Right cardiac atrium (tissue), 5 donors: ENCODE data around the gene METTL4. TPM values are rescaled to one million over a fixed set of nuclear protein-coding genes. Genes with fewer than 3 reads are reported as not detected.
"Not testable (repeated sequence)": the region's sequence is repeated elsewhere in the genome, so short reads cannot be mapped to it uniquely, and the experiment has no call there.

Experiments
- ATAC-seq, 2 donors: fragments of 200-7000 bp; cut with Tn5 transposase; one replicate each; pipeline versions ENCODE4 v1.8.0 to v1.9.1; 2020; ENCODE audit warnings: moderate library complexity in 2 of 2, mild to moderate bottlenecking in 1 of 2
- DNase-seq, 3 donors: peaks; one replicate each; pipeline ENCODE4 v3.0.0-alpha.2; 2020
- H3K27ac ChIP-seq: one replicate; pipeline ENCODE4 v1.5.1; 2013; ENCODE audit warnings: mild to moderate bottlenecking, low read length, control low read depth, moderate library complexity
- H3K27me3 ChIP-seq: one replicate; pipeline ENCODE4 v1.6.1; 2013; ENCODE audit not compliant: control insufficient read depth, insufficient read depth
- H3K4me1 ChIP-seq: one replicate; pipeline ENCODE4 v1.6.1; 2013; ENCODE audit warnings: low read length; ENCODE audit not compliant: control insufficient read depth, insufficient read depth
- H3K4me3 ChIP-seq: one replicate; pipeline ENCODE4 v1.5.1; 2013; ENCODE audit warnings: low read length, control low read depth
- H3K9me3 ChIP-seq: one replicate; pipeline ENCODE4 v1.6.1; 2013; ENCODE audit warnings: low read length; ENCODE audit not compliant: control insufficient read depth
- WGBS: extraction: QIAGEN DNeasy Blood & Tissue Kit; methylation state at CpG from one replicate; pipeline ENCODE4 v1.1.7; 2013; 5-methylcytosine and 5-hydroxymethylcytosine counted together
- intact Hi-C, 4 donors: fragments of 100-400 bp; cut with DNase I; formaldehyde crosslinking; loops; one replicate each; pipeline versions ENCODE4 v1.11.0 to v1.14.0; 2022 to 2023
- polyA plus RNA-seq: library from polyadenylated mRNA; stranded (reverse); fragments of 200-250 nt; gene quantifications from one replicate; pipeline ENCODE4 v1.2.3, GENCODE V29; 2013
- total RNA-seq, 4 donors: library from RNA; stranded (reverse); fragmentation: NEBNext Ultra II Directional; extraction: Animal tissue kit (Norgen Biotek cat#: 25700); gene quantifications; one replicate each; pipeline ENCODE4 v1.2.1, GENCODE V29; 2021
- donor health status: healthy with polysubstance abuse.
- donor health status: DM: no; HTN: yes; CAD: no.
- donor health status: DM: no; HTN: no; CAD: no.
- donor health status: DM: no; HTN: yes; CAD: no; lungs with severe emphysema.
- donor health status: DM: yes; HTN: yes; CAD: no.

The METTL4 gene
- total and polyA plus RNA-seq, 5 donors: 5.8 to 10.8 (median 7.9) TPM

GRCh38 chr18:2538844-2539243, 32.5 kb downstream of the METTL4 start:
- H3K27me3 ChIP-seq: no peaks in the 10 kb centered on the region
- DNase-seq: no peak
- 47% methylated on average over 1 of the region's 1 CpG for WGBS
- ATAC-seq: no peak
- H3K4me1 ChIP-seq: no peaks in the 10 kb centered on the region
- H3K4me3 ChIP-seq: no peak overlapping the region
- intact Hi-C loops: no loop called here
- no peaks in the 10 kb centered on the region for H3K9me3 ChIP-seq
- H3K27ac ChIP-seq: no peak overlapping the region

- intact Hi-C loops: no loop called here
- no peaks in the 10 kb centered on the region for H3K27me3 ChIP-seq
Observed at GRCh38 chr18:2538236-2538635, 33.1 kb downstream of the METTL4 start.

GRCh38 chr18:2537296-2537695, 34.0 kb downstream of the METTL4 start:
- ATAC-seq (no peak), DNase-seq (no peak)
- intact Hi-C loops: no loop called here
- no peaks in the 10 kb centered on the region for H3K27me3 ChIP-seq
- H3K4me3 ChIP-seq: no peak overlapping the region
- no peaks in the 10 kb centered on the region for H3K9me3 ChIP-seq
- H3K27ac ChIP-seq: no peak overlapping the region
- WGBS: 52% methylated on average over 3 of the region's 3 CpGs
- H3K4me1 ChIP-seq: no peaks in the 10 kb centered on the region

More at GRCh38 chr18:2538236-2538635, 33.1 kb downstream of the METTL4 start:
- H3K4me3 ChIP-seq: no peak overlapping the region
- H3K4me1 ChIP-seq: no peaks in the 10 kb centered on the region
- no peaks in the 10 kb centered on the region for H3K9me3 ChIP-seq
- WGBS: 72% methylated on average over 1 of the region's 1 CpG
- no peak for ATAC-seq
- no peak overlapping the region for H3K27ac ChIP-seq
- no peak for DNase-seq

- ATAC-seq (peak in 1 of 2 donors; percentile 68), DNase-seq (no peak)
- H3K4me3 ChIP-seq: no peak overlapping the region
- H3K27me3 ChIP-seq: no peaks in the 10 kb centered on the region
- WGBS: 61% methylated on average over 4 of the region's 4 CpGs
- H3K4me1 ChIP-seq: no peaks in the 10 kb centered on the region
- H3K27ac ChIP-seq: no peak overlapping the region
- H3K9me3 ChIP-seq: no peaks in the 10 kb centered on the region
- intact Hi-C loops: no loop called here
Observed at GRCh38 chr18:2536493-2536892, 34.8 kb downstream of the METTL4 start.

- ATAC-seq (no peak), DNase-seq (no peak)
- H3K27ac ChIP-seq: no peak overlapping the region
- H3K4me3 ChIP-seq: no peak overlapping the region
- H3K4me1 ChIP-seq: no peaks in the 10 kb centered on the region
- no peaks in the 10 kb centered on the region for H3K27me3 ChIP-seq
- WGBS: 65% methylated on average over 2 of the region's 2 CpGs
- intact Hi-C loops: no loop called here
- H3K9me3 ChIP-seq: no peaks in the 10 kb centered on the region
Observed at GRCh38 chr18:2536063-2536462, 35.2 kb downstream of the METTL4 start.

- 94% methylated on average over 1 of the region's 1 CpG for WGBS
- intact Hi-C loops: no loop called here
- ATAC-seq: no peak
- no peak for DNase-seq
- Histone ChIP-seq H3K4me3 (no peak overlapping the region), H3K27me3 (no peaks in the 10 kb centered on the region), H3K27ac (no peak overlapping the region), H3K9me3 (no peaks in the 10 kb centered on the region), H3K4me1 (no peaks in the 10 kb centered on the region)
Observed at GRCh38 chr18:2535419-2535910, 35.8 kb downstream of the METTL4 start.

- H3K27me3 ChIP-seq: no peaks in the 10 kb centered on the region
- 95% methylated on average over 1 of the region's 1 CpG for WGBS
Observed at GRCh38 chr18:2534906-2535305, 36.4 kb downstream of the METTL4 start.

GRCh38 chr18:2532797-2533196, 38.5 kb downstream of the METTL4 start:
- no peaks in the 10 kb centered on the region for H3K9me3 ChIP-seq
- no peak overlapping the region for H3K27ac ChIP-seq
- DNase-seq (no peak), ATAC-seq (no peak)
- H3K4me3 ChIP-seq: no peak overlapping the region
- H3K27me3 ChIP-seq: no peaks in the 10 kb centered on the region
- WGBS: 97% methylated on average over 2 of the region's 2 CpGs
- H3K4me1 ChIP-seq: no peaks in the 10 kb centered on the region
- intact Hi-C loops: no loop called here

More at GRCh38 chr18:2534906-2535305, 36.4 kb downstream of the METTL4 start:
- DNase-seq (no peak), ATAC-seq (no peak)
- Histone ChIP-seq H3K4me1 (no peaks in the 10 kb centered on the region), H3K27ac (no peak overlapping the region), H3K9me3 (no peaks in the 10 kb centered on the region), H3K4me3 (no peak overlapping the region)
- intact Hi-C loops: no loop called here

- DNase-seq (no peak), ATAC-seq (no peak)
- H3K9me3 ChIP-seq: no peaks in the 10 kb centered on the region
- H3K4me3 ChIP-seq: no peak overlapping the region
- no peak overlapping the region for H3K27ac ChIP-seq
- H3K4me1 ChIP-seq: no peaks in the 10 kb centered on the region
- intact Hi-C loops: no loop called here
- H3K27me3 ChIP-seq: no peaks in the 10 kb centered on the region
- WGBS: 88% methylated on average over 2 of the region's 2 CpGs
Observed at GRCh38 chr18:2531751-2532150, 39.6 kb downstream of the METTL4 start.

GRCh38 chr18:2529154-2529553, 42.2 kb downstream of the METTL4 start:
- no peaks in the 10 kb centered on the region for H3K27me3 ChIP-seq
- ATAC-seq: no peak
- 86% methylated on average over 7 of the region's 7 CpGs for WGBS
- H3K9me3 ChIP-seq: no peaks in the 10 kb centered on the region
- DNase-seq: no peak
- no peak overlapping the region for H3K27ac ChIP-seq
- H3K4me3 ChIP-seq: no peak overlapping the region
- intact Hi-C loops: no loop called here
- H3K4me1 ChIP-seq: no peaks in the 10 kb centered on the region

GRCh38 chr18:2526329-2526728, 45.0 kb downstream of the METTL4 start:
- intact Hi-C loops: no loop called here
- no peak for ATAC-seq

GRCh38 chr18:2524794-2525198, 46.5 kb downstream of the METTL4 start:
- H3K9me3 ChIP-seq, H3K27ac ChIP-seq, H3K27me3 ChIP-seq, H3K4me3 ChIP-seq, H3K4me1 ChIP-seq, DNase-seq, intact Hi-C loops, ATAC-seq: not testable (repeated sequence)
- 10% methylated on average over 2 of the region's 2 CpGs for WGBS

More at GRCh38 chr18:2526329-2526728, 45.0 kb downstream of the METTL4 start:
- 82% methylated on average over 2 of the region's 2 CpGs for WGBS
- Histone ChIP-seq H3K27me3 (no peaks in the 10 kb centered on the region), H3K4me1 (no peaks in the 10 kb centered on the region), H3K4me3 (no peak overlapping the region), H3K27ac (no peak overlapping the region), H3K9me3 (no peaks in the 10 kb centered on the region)
- DNase-seq: no peak
